Measurements from ENCODE around the gene CAVIN1.

The CAVIN1 gene

GRCh38 chr17:42408061-42408460 is 15.0 kb downstream of the CAVIN1 start:
- TF ChIP-seq TAF1 (IDR thresholded peaks at IDR 0.05; ENCODE audit: borderline replicate concordance, insufficient read depth, low read length) = no peak
- TF ChIP-seq POLR2AphosphoS5 (IDR thresholded peaks at IDR 0.05; ENCODE audit: low read depth, low read length) = no peak
- TF ChIP-seq FOXP2 (optimal IDR thresholded peaks at IDR 0.05; ENCODE audit: borderline replicate concordance, extremely low read depth, extremely low read length, insufficient read depth) = no peak
- TF ChIP-seq, protein P1, sequence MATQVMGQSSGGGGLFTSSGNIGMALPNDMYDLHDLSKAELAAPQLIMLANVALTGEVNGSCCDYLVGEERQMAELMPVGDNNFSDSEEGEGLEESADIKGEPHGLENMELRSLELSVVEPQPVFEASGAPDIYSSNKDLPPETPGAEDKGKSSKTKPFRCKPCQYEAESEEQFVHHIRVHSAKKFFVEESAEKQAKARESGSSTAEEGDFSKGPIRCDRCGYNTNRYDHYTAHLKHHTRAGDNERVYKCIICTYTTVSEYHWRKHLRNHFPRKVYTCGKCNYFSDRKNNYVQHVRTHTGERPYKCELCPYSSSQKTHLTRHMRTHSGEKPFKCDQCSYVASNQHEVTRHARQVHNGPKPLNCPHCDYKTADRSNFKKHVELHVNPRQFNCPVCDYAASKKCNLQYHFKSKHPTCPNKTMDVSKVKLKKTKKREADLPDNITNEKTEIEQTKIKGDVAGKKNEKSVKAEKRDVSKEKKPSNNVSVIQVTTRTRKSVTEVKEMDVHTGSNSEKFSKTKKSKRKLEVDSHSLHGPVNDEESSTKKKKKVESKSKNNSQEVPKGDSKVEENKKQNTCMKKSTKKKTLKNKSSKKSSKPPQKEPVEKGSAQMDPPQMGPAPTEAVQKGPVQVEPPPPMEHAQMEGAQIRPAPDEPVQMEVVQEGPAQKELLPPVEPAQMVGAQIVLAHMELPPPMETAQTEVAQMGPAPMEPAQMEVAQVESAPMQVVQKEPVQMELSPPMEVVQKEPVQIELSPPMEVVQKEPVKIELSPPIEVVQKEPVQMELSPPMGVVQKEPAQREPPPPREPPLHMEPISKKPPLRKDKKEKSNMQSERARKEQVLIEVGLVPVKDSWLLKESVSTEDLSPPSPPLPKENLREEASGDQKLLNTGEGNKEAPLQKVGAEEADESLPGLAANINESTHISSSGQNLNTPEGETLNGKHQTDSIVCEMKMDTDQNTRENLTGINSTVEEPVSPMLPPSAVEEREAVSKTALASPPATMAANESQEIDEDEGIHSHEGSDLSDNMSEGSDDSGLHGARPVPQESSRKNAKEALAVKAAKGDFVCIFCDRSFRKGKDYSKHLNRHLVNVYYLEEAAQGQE (IDR thresholded peaks at IDR 0.05; ENCODE audit: insufficient read depth in 1 of 2, low read depth in 2 of 2, low read length in 2 of 2) = no peak
- no peak for TF ChIP-seq SIN3A (IDR thresholded peaks at IDR 0.05; ENCODE audit: borderline replicate concordance, insufficient read depth, low read length)

DNA sequence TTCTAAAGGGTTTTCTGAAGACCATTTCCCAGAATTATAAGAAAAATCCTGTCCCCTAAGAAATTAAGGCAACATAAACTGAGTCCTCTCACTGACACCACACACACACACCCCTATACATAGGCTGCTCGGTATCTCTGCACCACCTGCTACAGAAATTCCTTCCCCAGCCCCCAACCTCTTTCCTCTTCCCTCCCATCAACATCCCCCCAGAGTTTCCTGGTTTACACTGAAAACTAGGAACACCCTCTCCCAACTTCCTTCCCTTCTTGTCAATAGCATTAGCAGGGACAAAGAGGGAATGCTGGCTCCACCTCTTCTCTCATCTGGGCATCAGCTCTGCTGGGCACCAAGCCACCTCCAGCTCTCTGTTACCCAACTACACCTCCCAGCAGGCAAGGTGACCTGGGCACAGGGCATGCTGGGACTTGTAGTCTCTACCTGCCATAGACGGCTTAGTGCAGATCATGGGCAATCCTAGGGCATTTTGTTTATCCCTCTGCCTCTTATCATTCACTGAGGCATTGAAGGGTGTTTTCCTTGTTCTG is 15.7 kb downstream of the CAVIN1 start:
- TF ChIP-seq POLR2AphosphoS5 (IDR thresholded peaks at IDR 0.05; ENCODE audit: low read depth, low read length) = no peak
- TF ChIP-seq TAF1 (IDR thresholded peaks at IDR 0.05; ENCODE audit: borderline replicate concordance, insufficient read depth, low read length) = no peak
- no peak for TF ChIP-seq SIN3A (IDR thresholded peaks at IDR 0.05; ENCODE audit: borderline replicate concordance, insufficient read depth, low read length)
- TF ChIP-seq, protein P1 (IDR thresholded peaks at IDR 0.05; ENCODE audit: insufficient read depth in 1 of 2, low read depth in 2 of 2, low read length in 2 of 2) = 0 out of 4 replicates have a peak, but pooled peaks of 1 of the 2 experiments have one; percentile 12
- TF ChIP-seq FOXP2 (optimal IDR thresholded peaks at IDR 0.05; ENCODE audit: borderline replicate concordance, extremely low read depth, extremely low read length, insufficient read depth) = peak; percentile 17

GRCh38 chr17:42406615-42407288 is 16.3 kb downstream of the CAVIN1 start:
- no peak for TF ChIP-seq POLR2AphosphoS5 (IDR thresholded peaks at IDR 0.05; ENCODE audit: low read depth, low read length)
- TF ChIP-seq SIN3A (IDR thresholded peaks at IDR 0.05; ENCODE audit: borderline replicate concordance, insufficient read depth, low read length) = no peak
- TF ChIP-seq TAF1 (IDR thresholded peaks at IDR 0.05; ENCODE audit: borderline replicate concordance, insufficient read depth, low read length) = no peak
- TF ChIP-seq FOXP2 (optimal IDR thresholded peaks at IDR 0.05; ENCODE audit: borderline replicate concordance, extremely low read depth, extremely low read length, insufficient read depth) = no peak
- TF ChIP-seq, protein P1 (IDR thresholded peaks at IDR 0.05; ENCODE audit: insufficient read depth in 1 of 2, low read depth in 2 of 2, low read length in 2 of 2) = no peak

DNA sequence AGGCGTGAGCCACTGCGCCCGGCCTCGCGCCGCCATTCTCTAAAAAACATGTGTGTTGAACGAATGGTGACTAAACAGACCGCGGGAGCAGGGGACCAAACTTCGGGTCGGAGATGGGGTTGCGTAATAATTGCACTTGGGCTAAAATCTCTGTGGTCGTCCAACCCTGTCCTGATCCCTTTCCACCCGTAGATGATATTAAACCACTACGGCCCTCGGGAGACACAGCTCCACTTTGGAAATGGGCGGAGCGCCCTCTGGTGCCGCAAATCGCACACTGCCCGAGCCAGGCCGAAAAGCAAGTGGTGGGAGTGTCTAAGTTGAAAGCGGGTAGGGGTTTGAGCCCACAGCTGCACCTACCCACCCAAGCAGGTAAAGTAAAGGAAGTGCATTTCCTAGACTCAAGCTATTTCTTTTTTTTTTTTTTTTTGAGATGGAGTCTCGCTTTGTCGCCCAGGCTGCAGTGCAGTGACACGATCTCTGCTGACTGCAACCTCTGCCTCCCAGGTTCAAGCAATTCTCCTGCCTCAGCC is 17.0 kb downstream of the CAVIN1 start:
- TF ChIP-seq TAF1 (IDR thresholded peaks at IDR 0.05; ENCODE audit: borderline replicate concordance, insufficient read depth, low read length) (no peak), FOXP2 (optimal IDR thresholded peaks at IDR 0.05; ENCODE audit: borderline replicate concordance, extremely low read depth, extremely low read length, insufficient read depth) (no peak), SIN3A (IDR thresholded peaks at IDR 0.05; ENCODE audit: borderline replicate concordance, insufficient read depth, low read length) (no peak), POLR2AphosphoS5 (IDR thresholded peaks at IDR 0.05; ENCODE audit: low read depth, low read length) (no peak)
- TF ChIP-seq, protein P1 (IDR thresholded peaks at IDR 0.05; ENCODE audit: insufficient read depth in 1 of 2, low read depth in 2 of 2, low read length in 2 of 2) = no peak
